HG02763 (cell line): Measurements from ENCODE around the gene CELF1.

ENCODE experiments used
- ATAC-seq: cut with Tn5 transposase; IDR thresholded peaks from one replicate; pipeline ENCODE4 v1.9.1; 2021; ENCODE audit warnings: mild to moderate bottlenecking, moderate library complexity; ENCODE audit not compliant: unreplicated experiment

Gene CELF1

DNA sequence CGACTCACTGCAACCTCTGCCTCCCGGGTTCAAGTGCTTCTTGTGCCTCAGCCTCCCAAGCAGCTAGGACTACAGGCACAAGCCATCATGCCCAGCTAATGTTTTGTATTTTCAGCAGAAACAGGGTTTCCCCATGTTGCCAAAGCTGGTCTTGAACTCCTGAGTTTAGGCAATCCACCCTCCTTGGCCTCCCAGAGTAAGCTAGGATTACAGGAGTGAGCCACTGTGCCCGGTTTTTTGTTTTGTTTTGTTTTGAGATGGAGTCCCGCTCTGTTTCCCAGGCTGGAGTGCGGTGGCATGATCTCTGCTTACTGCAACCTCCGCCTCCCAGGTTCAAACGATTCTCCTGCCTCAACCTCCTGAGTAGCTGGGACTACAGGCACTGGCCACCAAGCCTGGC lies 41.0 kb downstream of the CELF1 start:
- no peak for ATAC-seq

DNA sequence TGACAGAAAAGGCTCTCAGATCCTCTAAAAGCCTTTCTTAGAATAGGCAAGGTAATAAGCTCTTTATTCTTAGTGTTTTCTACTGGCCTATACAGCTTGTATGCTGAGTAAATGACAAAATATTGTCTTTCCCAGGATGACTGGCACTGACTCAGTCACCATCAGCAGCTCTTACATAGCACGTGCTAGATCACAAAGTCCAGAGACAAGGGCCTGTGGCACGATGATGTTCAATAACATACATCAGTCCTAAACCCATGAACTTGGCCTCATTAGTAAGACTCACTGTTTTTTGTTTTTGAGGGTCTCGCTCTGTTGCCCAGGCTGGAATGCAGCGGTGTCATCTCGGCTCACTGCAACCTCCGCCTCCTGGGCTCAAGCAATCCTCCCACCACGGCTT lies 42.7 kb downstream of the CELF1 start:
- no peak for ATAC-seq

DNA sequence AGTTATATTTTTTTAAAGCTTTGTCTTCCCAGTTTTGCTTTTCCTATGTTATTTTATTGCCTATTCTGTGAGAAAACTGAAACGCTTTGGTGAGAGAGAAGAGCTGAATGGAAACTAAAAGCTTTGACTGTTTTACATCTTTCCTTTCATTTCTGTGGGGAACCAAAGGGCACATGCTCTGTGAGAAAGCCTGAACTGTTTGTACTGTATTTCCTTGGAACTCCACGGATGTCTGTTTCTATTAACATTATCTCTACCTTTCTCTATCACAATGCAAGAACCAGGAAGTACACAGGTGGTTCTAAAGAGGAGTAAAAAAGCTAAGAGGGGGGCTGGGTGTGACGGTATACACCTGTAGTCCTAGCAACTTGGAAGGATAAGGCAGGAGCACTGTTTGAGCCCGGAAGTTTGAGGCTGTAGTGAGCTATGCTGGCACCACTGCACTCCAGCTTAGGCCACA lies 43.8 kb downstream of the CELF1 start:
- no peak for ATAC-seq

GRCh38 chr11:47508240-47508957 lies 44.5 kb downstream of the CELF1 start:
- ATAC-seq: no peak

- ATAC-seq: no peak
Observed at GRCh38 chr11:47507563-47508239, 45.2 kb downstream of the CELF1 start.

- ATAC-seq: no peak
Observed at GRCh38 chr11:47506795-47507562, 46.0 kb downstream of the CELF1 start.

DNA sequence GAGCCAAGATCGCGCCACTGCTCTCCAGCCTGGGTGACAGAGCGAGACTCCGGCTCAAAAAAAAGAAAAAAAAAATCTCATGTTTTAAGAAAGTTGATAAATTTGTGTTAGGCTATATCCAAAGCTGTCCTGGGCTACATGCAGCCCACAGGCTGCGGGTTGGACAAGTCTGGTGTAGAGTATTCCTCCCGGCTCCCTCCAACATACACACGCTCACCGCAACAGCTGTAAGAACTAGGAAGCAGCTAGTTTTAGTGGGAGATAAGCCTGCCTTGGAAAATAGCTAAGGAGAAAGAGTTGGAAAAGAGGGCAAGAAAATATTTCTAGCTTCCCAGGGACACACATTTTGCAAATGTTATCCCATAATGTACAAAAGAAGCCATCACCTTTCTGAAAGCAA lies 46.6 kb downstream of the CELF1 start:
- no peak for ATAC-seq

DNA sequence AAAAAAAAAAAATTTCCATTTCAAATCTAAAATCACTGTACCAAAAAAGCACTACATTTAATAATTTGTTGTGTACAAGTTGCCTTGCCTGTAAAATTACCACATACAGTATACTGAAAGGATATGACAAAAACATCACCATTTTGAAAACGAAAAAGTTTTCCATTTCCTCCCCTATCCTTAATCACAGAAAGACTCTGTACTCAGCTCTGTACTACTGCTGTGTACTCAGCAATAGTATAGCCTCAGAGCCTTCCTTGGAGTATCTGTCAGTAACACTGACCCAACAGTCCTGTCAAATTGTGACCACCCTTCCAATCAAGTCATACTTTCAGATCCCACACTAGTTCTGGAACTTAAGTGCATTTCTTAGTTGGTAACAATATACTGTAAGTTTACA lies 48.0 kb downstream of the CELF1 start:
- no peak for ATAC-seq

- no peak for ATAC-seq
Observed at GRCh38 chr11:47503227-47503626, 49.7 kb downstream of the CELF1 start.

DNA sequence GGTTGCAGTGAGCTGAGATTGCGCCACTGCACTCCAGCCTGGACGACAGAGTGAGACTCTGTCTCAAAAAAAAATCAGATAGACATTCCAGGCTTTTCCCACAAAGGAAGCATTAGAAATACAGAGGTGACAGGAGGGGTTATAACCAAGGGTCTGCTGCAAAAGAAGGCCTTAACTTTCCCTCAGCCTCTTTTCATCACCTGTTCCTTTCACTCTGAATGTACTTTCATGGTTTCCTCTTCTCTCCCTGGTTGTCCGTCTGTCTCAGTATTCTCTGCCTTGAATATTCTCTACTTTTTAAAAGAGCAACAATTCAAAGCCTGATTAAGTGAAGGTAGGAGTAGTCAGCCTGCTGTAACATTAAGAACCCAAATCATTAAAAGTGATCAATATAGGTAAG lies 50.2 kb downstream of the CELF1 start:
- no peak for ATAC-seq

GRCh38 chr11:47501101-47501500 lies 51.8 kb downstream of the CELF1 start:
- no peak for ATAC-seq

DNA sequence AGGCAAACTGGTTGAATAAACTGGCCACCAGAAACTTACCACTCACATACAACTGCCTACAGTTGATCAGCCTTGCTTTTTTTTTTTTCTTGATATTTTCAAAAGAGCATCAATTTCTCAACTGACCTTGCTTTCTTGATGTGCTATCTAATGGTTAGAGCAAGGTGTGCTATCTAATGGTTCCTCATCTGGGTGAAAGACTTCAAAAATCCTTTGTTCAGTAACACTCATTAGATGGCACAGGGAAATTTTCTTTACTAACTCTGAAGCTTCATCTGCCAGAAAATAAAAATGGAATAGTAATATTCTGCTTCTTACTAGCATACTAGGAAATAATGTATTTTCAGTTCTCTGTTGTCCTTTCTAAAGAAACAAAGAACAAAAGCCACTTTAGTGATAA lies 52.8 kb downstream of the CELF1 start:
- no peak for ATAC-seq

- ATAC-seq: no peak
Observed at GRCh38 chr11:47499614-47500013, 53.3 kb downstream of the CELF1 start.

GRCh38 chr11:47499161-47499560 lies 53.8 kb downstream of the CELF1 start:
- no peak for ATAC-seq

GRCh38 chr11:47498584-47499152 lies 54.3 kb downstream of the CELF1 start:
- ATAC-seq: no peak

DNA sequence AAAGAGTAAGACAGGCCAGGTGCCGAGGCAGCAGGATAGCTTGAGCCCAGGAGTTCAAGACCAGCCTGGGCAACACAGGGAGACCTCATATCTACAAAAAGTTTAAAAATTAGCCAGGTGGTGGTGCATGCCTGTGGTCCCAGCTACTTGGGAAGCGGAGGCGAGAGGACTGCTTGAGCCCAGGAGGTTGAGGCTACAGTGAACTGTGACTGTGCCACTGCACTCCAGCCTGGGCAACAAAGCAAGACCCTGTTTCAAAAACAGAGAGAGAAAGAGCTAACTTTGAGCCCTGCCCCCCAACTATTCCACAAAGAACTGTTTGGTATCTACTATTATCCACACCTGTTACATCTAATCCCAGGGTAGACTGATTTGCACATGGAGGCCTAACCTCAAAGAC lies 54.8 kb downstream of the CELF1 start:
- no peak for ATAC-seq

DNA sequence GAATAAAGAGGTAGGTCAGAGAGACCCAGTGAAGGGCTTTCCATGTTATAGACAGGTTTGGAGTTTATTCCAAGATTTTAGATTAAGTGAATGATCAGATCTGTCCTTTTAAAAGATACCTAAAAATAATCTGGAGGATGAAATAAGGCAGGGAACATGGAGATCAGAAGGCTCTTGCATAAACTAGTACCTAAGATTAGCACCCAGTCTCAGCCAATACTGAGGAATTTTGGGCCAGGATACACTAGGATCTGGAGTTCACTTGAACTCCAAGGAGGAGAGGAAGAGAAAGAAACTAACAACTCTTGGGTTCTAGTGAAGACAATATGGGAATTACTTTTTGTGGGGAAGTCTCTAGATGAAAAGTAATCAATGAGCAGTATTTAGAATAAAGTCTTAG lies 56.1 kb downstream of the CELF1 start:
- ATAC-seq: no peak

- no peak for ATAC-seq
Observed at GRCh38 chr11:47495856-47496217, 57.1 kb downstream of the CELF1 start.

- no peak for ATAC-seq
Observed at GRCh38 chr11:47495011-47495855, 57.7 kb downstream of the CELF1 start.

DNA sequence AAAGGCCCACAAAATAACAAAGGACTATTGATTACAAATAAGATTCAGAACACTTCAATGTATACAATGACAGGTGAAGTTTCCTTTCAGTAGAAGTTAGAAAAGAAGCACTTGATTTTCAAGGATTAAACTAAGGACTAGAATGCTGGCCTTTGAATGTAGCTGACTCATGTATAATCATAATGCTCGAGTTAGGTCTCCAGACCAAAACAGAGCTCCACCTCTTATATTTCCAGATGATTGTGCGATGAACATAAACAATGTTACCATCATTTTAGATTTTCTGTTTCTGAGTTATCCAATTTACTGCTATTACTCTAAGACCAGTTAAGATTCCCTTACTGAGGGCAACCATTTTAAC lies 63.6 kb downstream of the CELF1 start:
- ATAC-seq: no peak
